Peyer's patch (tissue), 4 donors: ENCODE results near the gene ZC3H12D.

Source experiments
- CTCF ChIP-seq, 6 experiments: fragments of 450-650 bp in 4 of 6; fragments of 200-600 bp in 2 of 6; sonication (generic) in 1 of 6; IDR thresholded peaks; one replicate each; pipeline ENCODE4 v1.5.1; 2017 to 2019; ENCODE audit warnings: antibody characterized with exemption in 6 of 6, mild to moderate bottlenecking in 3 of 6, moderate library complexity in 1 of 6
- POLR2A ChIP-seq, 2 donors: fragments of 450-650 bp; IDR thresholded peaks; one replicate each; pipeline ENCODE4 v1.5.1; 2017; ENCODE audit warnings: antibody characterized with exemption in 2 of 2, mild to moderate bottlenecking in 2 of 2, moderate library complexity in 2 of 2

DNA sequence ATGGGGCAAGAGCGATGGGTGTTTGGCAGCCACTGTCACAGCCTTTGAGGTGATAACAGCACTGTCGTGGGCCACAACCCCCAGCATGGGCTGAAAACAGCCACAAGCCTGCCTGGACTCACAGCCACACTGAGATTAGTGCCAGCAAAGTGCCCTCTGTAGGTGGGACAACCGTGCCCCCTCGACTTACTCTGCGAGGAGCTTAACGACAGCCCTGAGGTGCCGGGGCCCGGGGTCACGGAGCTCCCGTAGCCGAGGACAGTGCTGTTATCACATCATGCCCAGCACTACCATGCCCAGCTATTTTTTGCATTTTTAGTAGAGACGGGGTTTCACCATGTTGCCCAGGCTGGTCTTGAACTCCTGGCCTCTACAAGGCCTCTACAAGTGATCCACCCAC, 48.2 kb downstream of the ZC3H12D start:
- TF ChIP-seq POLR2A (IDR thresholded peaks at IDR 0.05) = no peak
- no peak for TF ChIP-seq CTCF (IDR thresholded peaks at IDR 0.05)
